Endothelial cell of umbilical vein (primary cell): Measurements from ENCODE around the gene PGRMC2.

ENCODE experiments used
- CTCF ChIP-seq, 2 donors: IDR thresholded peaks; 1 replicate in 1 of 2; 2 replicates in 1 of 2; pipeline ENCODE4 v1.5.1; 2011; ENCODE audit warnings: low read length in 2 of 2, mild to moderate bottlenecking in 2 of 2, moderate library complexity in 2 of 2, control low read depth in 1 of 2, inconsistent platforms in 1 of 2, low read depth in 1 of 2; ENCODE audit not compliant: insufficient read depth in 1 of 2; ENCODE audit errors: extremely low read depth in 1 of 2
- EZH2 ChIP-seq: IDR thresholded peaks from 2 replicates; pipeline ENCODE4 v1.6.1; 2012; ENCODE audit warnings: borderline replicate concordance, low read depth, mild to moderate bottlenecking, moderate library complexity, low read length, inconsistent platforms; ENCODE audit not compliant: severe bottlenecking
- FOS ChIP-seq: IDR thresholded peaks from 2 replicates; pipeline ENCODE4 v1.6.1; 2011; ENCODE audit warnings: mild to moderate bottlenecking, low read length, moderate library complexity, borderline replicate concordance; ENCODE audit not compliant: insufficient read depth
- GATA2 ChIP-seq: IDR thresholded peaks from 2 replicates; pipeline ENCODE4 v1.7.0; 2011; ENCODE audit warnings: low read depth, mild to moderate bottlenecking, moderate library complexity, mixed read lengths, low read length; ENCODE audit not compliant: insufficient read length, insufficient read depth
- JUN ChIP-seq: IDR thresholded peaks from 2 replicates; pipeline ENCODE4 v1.6.1; 2011; ENCODE audit warnings: borderline replicate concordance, low read depth; ENCODE audit not compliant: insufficient read length, insufficient read depth
- MAX ChIP-seq: IDR thresholded peaks from 2 replicates; pipeline ENCODE4 v1.6.1; 2011; ENCODE audit not compliant: insufficient read depth, insufficient read length
- POLR2A ChIP-seq: IDR thresholded peaks from 2 replicates; pipeline ENCODE4 v1.6.1; 2012; ENCODE audit warnings: low read depth, mild to moderate bottlenecking, control low read depth, low read length
- POLR2AphosphoS5 ChIP-seq: IDR thresholded peaks from 2 replicates; pipeline ENCODE4 v1.6.1; 2012; ENCODE audit warnings: low read depth, mild to moderate bottlenecking, control low read depth, low read length, moderate library complexity; ENCODE audit not compliant: insufficient read depth

GRCh38 chr4:128285085-128285997 lies 2.3 kb downstream of the PGRMC2 start:
- TF ChIP-seq CTCF (IDR thresholded peaks at IDR 0.05; ENCODE audit: extremely low read depth in 1 of 2, insufficient read depth in 1 of 2, low read depth in 1 of 2, low read length in 2 of 2) (no peak), JUN (no peak), POLR2AphosphoS5 (no peak), POLR2A (no peak), EZH2 (no peak), MAX (no peak), FOS (no peak), GATA2 (no peak)
